Skeletal muscle tissue (tissue), 2 donors: Measurements from ENCODE around the gene C2orf92. TPM values are rescaled to one million over a fixed set of nuclear protein-coding genes. Genes with fewer than 3 reads are reported as not detected.

Experiments
- small RNA-seq: library from RNA; depleted of rRNA; stranded (forward); fragments of <200 nt; gene quantifications from one replicate; pipeline ENCODE3, GENCODE V24; 2014
- total RNA-seq: library from RNA; depleted of rRNA; stranded (reverse); fragments of >200 nt; gene quantifications from one replicate; pipeline ENCODE4 v1.2.3, GENCODE V29; 2014

C2orf92 gene
- total RNA-seq, 1 donor from 2014 or later, result 4.7 TPM

Small RNA genes lying within 50 kb of the gene (small RNA-seq; reads per million reads assigned to genes)
- 0.23 reads per million, percentile 10 among the genes with 10 or more reads in this experiment for gene RNU4-8P

Other genes with a start within 250 kb of the C2orf92 start
- gene ANKRD36B, start 79.8 kb upstream of the C2orf92 start, total RNA-seq, result 43.3 TPM
- gene COX5B, start 23.7 kb upstream of the C2orf92 start, total RNA-seq, result 669 TPM
- 30.3 TPM for gene ACTR1B, start 5.7 kb upstream of the C2orf92 start, total RNA-seq
- 3.1 TPM for gene ZAP70, start 43.9 kb downstream of the C2orf92 start, total RNA-seq